ENCODE results near the gene DRD1. TPM values are rescaled to one million over a fixed set of nuclear protein-coding genes. Genes with fewer than 3 reads are reported as not detected.

Gene DRD1
- total RNA-seq, 1 experiment from 2014 or later = 0.54 TPM

GRCh38 chr5:175467983-175468690 lies 24.2 kb upstream of the DRD1 start:
- H3K4me2 ChIP-seq (ENCODE audit: low read length) = no peak overlapping the region
- BruUV-seq (replicated peaks) = no TSS peak
- H3K4me3 ChIP-seq (replicated peaks in 1 of 2; ENCODE audit: low read depth in 1 of 2, low read length in 2 of 2) = no peak overlapping the region
- no peak for TF ChIP-seq POLR2A (IDR thresholded peaks at IDR 0.05; ENCODE audit: borderline replicate concordance, extremely low read depth, insufficient read depth, insufficient read length)
- TF ChIP-seq REST (IDR thresholded peaks at IDR 0.05; ENCODE audit: low read depth) = no peak
- no peak for TF ChIP-seq RAD21 (IDR thresholded peaks at IDR 0.05; ENCODE audit: low read depth)
- CTCF ChIA-PET = no interaction called here
- peaks cover 7% of the 10 kb centered on the region in 2 experiments; a peak in 2 of 4 replicates for H3K4me1 ChIP-seq (ENCODE audit: control insufficient read depth in 1 of 2, insufficient read depth in 2 of 2, low read length in 2 of 2)
- no peaks in the 10 kb centered on the region for H3K9me2 ChIP-seq (ENCODE audit: insufficient read depth)
- no peak overlapping the region for H3K27ac ChIP-seq (ENCODE audit: low read depth, low read length)
- no peaks in the 10 kb centered on the region for H3K9me3 ChIP-seq (ENCODE audit: control insufficient read depth in 1 of 2, insufficient read depth in 1 of 2, low read depth in 1 of 2, low read length in 2 of 2)
- DNase-seq (ENCODE audit: low read depth, low spot score) = no peak
- intact Hi-C loops (cut with micrococcal nuclease) = no loop called here
- no peak overlapping the region for H3K9ac ChIP-seq (ENCODE audit: low read length)
- H4K20me1 ChIP-seq (ENCODE audit: insufficient read depth) = no peaks in the 10 kb centered on the region
- H3K36me3 ChIP-seq (ENCODE audit: control insufficient read depth in 1 of 2, insufficient read depth in 2 of 2, low read length in 2 of 2) = no peaks in the 10 kb centered on the region
- RAD21 ChIA-PET (ENCODE audit: low non-redundant PET in 1 of 2, low total read pairs in 2 of 2, uncharacterized antibody in 2 of 2, unreplicated experiment in 2 of 2) = no interaction called here
- no peaks in the 10 kb centered on the region for H3K27me3 ChIP-seq (ENCODE audit: insufficient read depth, low read length)
- ATAC-seq = no peak
- H2AFZ ChIP-seq (ENCODE audit: low read depth, low read length, poor library complexity, severe bottlenecking) = no peak overlapping the region
- POLR2A ChIA-PET = no interaction called here
- no peaks in the 10 kb centered on the region for H3K79me2 ChIP-seq (ENCODE audit: insufficient read depth, low read length)

- Histone ChIP-seq H4K20me1 (ENCODE audit: insufficient read depth) (no peaks in the 10 kb centered on the region), H3K79me2 (ENCODE audit: insufficient read depth, low read length) (no peaks in the 10 kb centered on the region), H3K9me2 (ENCODE audit: insufficient read depth) (no peaks in the 10 kb centered on the region), H3K27ac (ENCODE audit: low read depth, low read length) (no peak overlapping the region), H3K4me3 (replicated peaks in 1 of 2; ENCODE audit: low read depth in 1 of 2, low read length in 2 of 2) (no peak overlapping the region), H3K9me3 (ENCODE audit: control insufficient read depth in 1 of 2, insufficient read depth in 1 of 2, low read depth in 1 of 2, low read length in 2 of 2) (no peaks in the 10 kb centered on the region), H3K36me3 (ENCODE audit: control insufficient read depth in 1 of 2, insufficient read depth in 2 of 2, low read length in 2 of 2) (no peaks in the 10 kb centered on the region), H3K4me2 (ENCODE audit: low read length) (no peak overlapping the region), H3K27me3 (ENCODE audit: insufficient read depth, low read length) (no peaks in the 10 kb centered on the region), H2AFZ (ENCODE audit: low read depth, low read length, poor library complexity, severe bottlenecking) (no peak overlapping the region), H3K9ac (ENCODE audit: low read length) (no peak overlapping the region), H3K4me1 (ENCODE audit: control insufficient read depth in 1 of 2, insufficient read depth in 2 of 2, low read length in 2 of 2) (peaks cover 7% of the 10 kb centered on the region in 2 experiments; a peak in 2 of 4 replicates)
- ChIA-PET POLR2A (no interaction called here), CTCF (no interaction called here), RAD21 (ENCODE audit: low non-redundant PET in 1 of 2, low total read pairs in 2 of 2, uncharacterized antibody in 2 of 2, unreplicated experiment in 2 of 2) (no interaction called here)
- intact Hi-C loops (cut with micrococcal nuclease) = no loop called here
- no peak for DNase-seq (ENCODE audit: low read depth, low spot score)
- ATAC-seq = no peak
- TF ChIP-seq CTCF (IDR thresholded peaks at IDR 0.05 in 2 of 3, conservative IDR thresholded peaks at IDR 0.05 in 1 of 3; ENCODE audit: borderline replicate concordance in 1 of 3, insufficient read depth in 1 of 3, low read depth in 2 of 3, low read length in 2 of 3) (no peak), JUND (IDR thresholded peaks at IDR 0.05) (no peak), ZBTB33 (IDR thresholded peaks at IDR 0.05; ENCODE audit: extremely low read depth, insufficient replicate concordance, low read length) (no peak), EGR1 (IDR thresholded peaks at IDR 0.05; ENCODE audit: low read depth) (no peak), SRF (IDR thresholded peaks at IDR 0.05; ENCODE audit: low read depth) (no peak), RAD21 (IDR thresholded peaks at IDR 0.05; ENCODE audit: low read depth) (no peak)
- no TSS peak for BruUV-seq (replicated peaks)
Measured at GRCh38 chr5:175466700-175467318, 22.8 kb upstream of the DRD1 start.

Measured in HCT116 (cell line).